Transverse colon (tissue), 4 donors: ENCODE measurements around the gene NUCB2.
"Not testable (repeated sequence)": the region's sequence is repeated elsewhere in the genome, so short reads cannot be mapped to it uniquely, and the experiment has no call there.

Source experiments
- CTCF ChIP-seq, 5 experiments: fragments of 200-600 bp in 3 of 5; fragments of 450-650 bp in 2 of 5; sonication (generic) in 3 of 5; IDR thresholded peaks; 1 replicate in 2 of 5; 2 replicates in 3 of 5; pipeline ENCODE4 v1.5.1; 2016 to 2017; ENCODE audit warnings: antibody characterized with exemption in 5 of 5, inconsistent platforms in 3 of 5, mild to moderate bottlenecking in 2 of 5, moderate library complexity in 1 of 5
- POLR2A ChIP-seq: fragments of 450-650 bp; IDR thresholded peaks from one replicate; pipeline ENCODE4 v1.6.1; 2016; ENCODE audit warnings: antibody characterized with exemption, mild to moderate bottlenecking, moderate library complexity
- POLR2AphosphoS5 ChIP-seq, 3 donors: sonication (generic); formaldehyde crosslinking; IDR thresholded peaks; one replicate each; pipeline ENCODE4 v1.6.1; 2016; ENCODE audit warnings: antibody characterized with exemption in 3 of 3

GRCh38 chr11:17242954-17243353 lies 33.6 kb upstream of the NUCB2 start:
- TF ChIP-seq CTCF (IDR thresholded peaks at IDR 0.05); POLR2A; POLR2AphosphoS5 (IDR thresholded peaks at IDR 0.05): not testable (repeated sequence)
